Keratinocyte (primary cell): ENCODE data around the gene DPYD. TPM values are rescaled to one million over a fixed set of nuclear protein-coding genes. Genes with fewer than 3 reads are reported as not detected.

Experiments used
- DNase-seq: peaks from one replicate; pipeline ENCODE4 v3.0.0-alpha.2; 2011; ENCODE audit warnings: low read depth, missing footprints, low spot score
- FAIRE-seq: peaks from 2 replicates; lab custom pipeline; 2011; peaks lifted over from hg19 to GRCh38; lab: Jason Lieb, UNC
- H2AFZ ChIP-seq: 2 replicates; pipeline ENCODE4 v1.6.0; 2012; ENCODE audit warnings: low read length, control low read depth, inconsistent platforms; ENCODE audit not compliant: control insufficient read depth
- H3K27ac ChIP-seq: 2 replicates; pipeline ENCODE4 v1.5.1; 2011; ENCODE audit warnings: low read length; ENCODE audit not compliant: control insufficient read depth, insufficient read depth
- H3K27me3 ChIP-seq: 3 replicates; pipeline ENCODE4 v1.6.0; 2011; ENCODE audit warnings: low read length; ENCODE audit not compliant: control insufficient read depth, insufficient read depth; ENCODE audit errors: extremely low read depth
- H3K36me3 ChIP-seq, 2 experiments: 2 replicates in 1 of 2; 3 replicates in 1 of 2; pipeline ENCODE4 v1.5.1; 2011; ENCODE audit warnings: low read length in 2 of 2, mild to moderate bottlenecking in 1 of 2; ENCODE audit not compliant: control insufficient read depth in 2 of 2, insufficient read depth in 2 of 2; ENCODE audit errors: extremely low read depth in 1 of 2
- H3K4me1 ChIP-seq: 3 replicates; pipeline ENCODE4 v1.5.1; 2011; ENCODE audit warnings: low read length; ENCODE audit not compliant: control insufficient read depth, insufficient read depth; ENCODE audit errors: extremely low read depth
- H3K4me2 ChIP-seq: 3 replicates; pipeline ENCODE4 v1.6.0; 2011; ENCODE audit warnings: low read depth, low read length; ENCODE audit not compliant: control insufficient read depth, insufficient read depth; ENCODE audit errors: extremely low read depth
- H3K4me3 ChIP-seq, 3 experiments: fragments of 200-600 bp in 1 of 3; sonication (generic) in 1 of 3; 2 replicates in 2 of 3; 3 replicates in 1 of 3; pipeline ENCODE4 v1.5.1; 2011 to 2016; ENCODE audit warnings: low read length in 3 of 3, mild to moderate bottlenecking in 3 of 3, control low read depth in 2 of 3, inconsistent platforms in 1 of 3, low read depth in 1 of 3, mixed read lengths in 1 of 3, mixed run types in 1 of 3, moderate library complexity in 1 of 3; ENCODE audit not compliant: control insufficient read depth in 2 of 3, insufficient read depth in 2 of 3; ENCODE audit errors: extremely low read depth in 1 of 3
- H3K79me2 ChIP-seq: 2 replicates; pipeline ENCODE4 v1.6.0; 2012; ENCODE audit warnings: low read length; ENCODE audit not compliant: control insufficient read depth, insufficient read depth
- H3K9ac ChIP-seq: 3 replicates; pipeline ENCODE4 v1.6.0; 2011; ENCODE audit warnings: low read length; ENCODE audit not compliant: control insufficient read depth, insufficient read depth; ENCODE audit errors: extremely low read depth
- H3K9me1 ChIP-seq: 3 replicates; pipeline ENCODE4 v1.6.0; 2011; ENCODE audit warnings: low read length; ENCODE audit not compliant: control insufficient read depth, insufficient read depth; ENCODE audit errors: extremely low read depth
- H3K9me3 ChIP-seq: 2 replicates; pipeline ENCODE4 v1.5.1; 2012; ENCODE audit warnings: low read depth, low read length; ENCODE audit not compliant: control insufficient read depth
- H4K20me1 ChIP-seq: 3 replicates; pipeline ENCODE4 v1.6.0; 2011; ENCODE audit warnings: low read length; ENCODE audit not compliant: control insufficient read depth, insufficient read depth; ENCODE audit errors: extremely low read depth
- EZH2 ChIP-seq: IDR thresholded peaks from one replicate; pipeline ENCODE4 v1.6.1; 2012; ENCODE audit warnings: inconsistent platforms, mild to moderate bottlenecking, low read length, moderate library complexity
- dilution Hi-C: fragments of 300-500 bp; cut with MboI; formaldehyde crosslinking; loops from one replicate; pipeline ENCODE4 v1.7.0; 2020; ENCODE audit warnings: low sequenced_read_pairs; ENCODE audit not compliant: extremely low pct_ligation_motif_present
- polyA plus RNA-seq, 5 experiments: library from polyadenylated mRNA; depleted of rRNA in 3 of 5; stranded (reverse) in 3 of 5; stranded (forward) in 1 of 5; unstranded in 1 of 5; fragments of >200 nt; gene quantifications; 1 replicate in 1 of 5; 2 replicates in 3 of 5; 3 replicates in 1 of 5; pipeline versions ENCODE4 v1.2.1 to v1.2.3, GENCODE V29; 2011 to 2012; ENCODE audit warnings: missing spikeins in 2 of 5, low read depth in 1 of 5, low replicate concordance in 1 of 5
- TF ChIP-seq, protein P1 (sequence below), 3 experiments: IDR thresholded peaks in 1 of 3; conservative IDR thresholded peaks in 1 of 3; optimal IDR thresholded peaks in 1 of 3; 2 replicates in 2 of 3; 3 replicates in 1 of 3; pipeline versions ENCODE3 to v1.5.1; 2011; ENCODE audit warnings: low read length in 3 of 3, mild to moderate bottlenecking in 3 of 3, moderate library complexity in 2 of 3, control low read depth in 1 of 3, inconsistent platforms in 1 of 3; ENCODE audit not compliant: insufficient read depth in 2 of 3; ENCODE audit errors: extremely low read depth in 1 of 3

The DPYD gene
- polyA plus RNA-seq, 1 donor (not counting 4 experiments of a cell fraction or from before 2014, with no cell fraction given), result 1.9 TPM

GRCh38 chr1:97168056-97168455 is 752.8 kb downstream of the DPYD start:
- Histone ChIP-seq H3K36me3 (no peaks in the 10 kb centered on the region), H2AFZ (no peak overlapping the region), H4K20me1 (no peaks in the 10 kb centered on the region), H3K27me3 (no peaks in the 10 kb centered on the region), H3K4me3 (no peak overlapping the region), H3K9me3 (no peaks in the 10 kb centered on the region), H3K9me1 (no peaks in the 10 kb centered on the region), H3K79me2 (no peaks in the 10 kb centered on the region), H3K27ac (no peak overlapping the region), H3K9ac (no peak overlapping the region), H3K4me2 (no peak overlapping the region), H3K4me1 (no peaks in the 10 kb centered on the region)
- dilution Hi-C loops, result no loop called here
- no peak for TF ChIP-seq EZH2
- TF ChIP-seq, protein P1, sequence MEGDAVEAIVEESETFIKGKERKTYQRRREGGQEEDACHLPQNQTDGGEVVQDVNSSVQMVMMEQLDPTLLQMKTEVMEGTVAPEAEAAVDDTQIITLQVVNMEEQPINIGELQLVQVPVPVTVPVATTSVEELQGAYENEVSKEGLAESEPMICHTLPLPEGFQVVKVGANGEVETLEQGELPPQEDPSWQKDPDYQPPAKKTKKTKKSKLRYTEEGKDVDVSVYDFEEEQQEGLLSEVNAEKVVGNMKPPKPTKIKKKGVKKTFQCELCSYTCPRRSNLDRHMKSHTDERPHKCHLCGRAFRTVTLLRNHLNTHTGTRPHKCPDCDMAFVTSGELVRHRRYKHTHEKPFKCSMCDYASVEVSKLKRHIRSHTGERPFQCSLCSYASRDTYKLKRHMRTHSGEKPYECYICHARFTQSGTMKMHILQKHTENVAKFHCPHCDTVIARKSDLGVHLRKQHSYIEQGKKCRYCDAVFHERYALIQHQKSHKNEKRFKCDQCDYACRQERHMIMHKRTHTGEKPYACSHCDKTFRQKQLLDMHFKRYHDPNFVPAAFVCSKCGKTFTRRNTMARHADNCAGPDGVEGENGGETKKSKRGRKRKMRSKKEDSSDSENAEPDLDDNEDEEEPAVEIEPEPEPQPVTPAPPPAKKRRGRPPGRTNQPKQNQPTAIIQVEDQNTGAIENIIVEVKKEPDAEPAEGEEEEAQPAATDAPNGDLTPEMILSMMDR (optimal IDR thresholded peaks at IDR 0.05 in 1 of 3, IDR thresholded peaks at IDR 0.05 in 1 of 3, conservative IDR thresholded peaks at IDR 0.05 in 1 of 3; ENCODE audit: extremely low read depth in 1 of 3, insufficient read depth in 2 of 3, low read length in 3 of 3), result no peak
- FAIRE-seq, result no peak
- no peak for DNase-seq

GRCh38 chr1:97167246-97167645 is 753.6 kb downstream of the DPYD start:
- TF ChIP-seq, protein P1 (optimal IDR thresholded peaks at IDR 0.05 in 1 of 3, IDR thresholded peaks at IDR 0.05 in 1 of 3, conservative IDR thresholded peaks at IDR 0.05 in 1 of 3; ENCODE audit: extremely low read depth in 1 of 3, insufficient read depth in 2 of 3, low read length in 3 of 3), result no peak
- TF ChIP-seq EZH2, result no peak
- FAIRE-seq (no peak), DNase-seq (no peak)
- Histone ChIP-seq H3K4me3 (no peak overlapping the region), H3K36me3 (no peaks in the 10 kb centered on the region), H3K27me3 (no peaks in the 10 kb centered on the region), H3K4me1 (no peaks in the 10 kb centered on the region), H2AFZ (no peak overlapping the region), H3K79me2 (no peaks in the 10 kb centered on the region), H3K9ac (no peak overlapping the region), H3K4me2 (no peak overlapping the region), H3K9me3 (no peaks in the 10 kb centered on the region), H4K20me1 (no peaks in the 10 kb centered on the region), H3K27ac (no peak overlapping the region), H3K9me1 (no peaks in the 10 kb centered on the region)
- dilution Hi-C loops, result no loop called here
